NT2/D1 (cell line): ENCODE measurements around the gene DGCR6.
"Not testable (repeated sequence)": the region's sequence is repeated elsewhere in the genome, so short reads cannot be mapped to it uniquely, and the experiment has no call there.

Source experiments
- YY1 ChIP-seq: IDR thresholded peaks from 2 replicates; pipeline ENCODE4 v1.6.1; 2011; ENCODE audit not compliant: insufficient read length, insufficient read depth
- ZNF274 ChIP-seq: IDR thresholded peaks from 2 replicates; pipeline ENCODE4 v1.6.1; 2011; ENCODE audit warnings: mild to moderate bottlenecking, low read depth, low read length

GRCh38 chr22:18896037-18896657, 10.0 kb upstream of the DGCR6 start:
- not testable (repeated sequence) for TF ChIP-seq ZNF274, YY1
